ENCODE results near the gene NDUFA12.

DNA sequence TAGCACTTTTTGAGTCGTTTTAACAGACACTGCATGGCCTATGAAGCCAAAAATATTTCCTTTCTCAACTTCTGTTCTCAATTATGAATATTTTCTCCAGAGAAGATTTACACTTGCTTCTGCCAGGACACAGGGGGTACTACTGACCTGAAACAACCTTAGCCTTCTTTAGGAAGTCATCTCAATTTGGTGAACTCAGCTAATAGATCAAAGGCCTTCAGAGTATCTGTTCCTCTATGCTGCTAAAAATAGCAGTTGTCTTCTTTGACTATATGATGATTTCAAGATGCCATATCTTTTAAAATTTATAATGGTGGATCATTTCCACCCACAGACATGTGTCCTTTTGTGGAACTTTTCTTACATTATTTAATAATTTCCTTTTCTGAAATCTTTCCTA lies 14.0 kb upstream of the NDUFA12 start:
- TF ChIP-seq, protein P1, sequence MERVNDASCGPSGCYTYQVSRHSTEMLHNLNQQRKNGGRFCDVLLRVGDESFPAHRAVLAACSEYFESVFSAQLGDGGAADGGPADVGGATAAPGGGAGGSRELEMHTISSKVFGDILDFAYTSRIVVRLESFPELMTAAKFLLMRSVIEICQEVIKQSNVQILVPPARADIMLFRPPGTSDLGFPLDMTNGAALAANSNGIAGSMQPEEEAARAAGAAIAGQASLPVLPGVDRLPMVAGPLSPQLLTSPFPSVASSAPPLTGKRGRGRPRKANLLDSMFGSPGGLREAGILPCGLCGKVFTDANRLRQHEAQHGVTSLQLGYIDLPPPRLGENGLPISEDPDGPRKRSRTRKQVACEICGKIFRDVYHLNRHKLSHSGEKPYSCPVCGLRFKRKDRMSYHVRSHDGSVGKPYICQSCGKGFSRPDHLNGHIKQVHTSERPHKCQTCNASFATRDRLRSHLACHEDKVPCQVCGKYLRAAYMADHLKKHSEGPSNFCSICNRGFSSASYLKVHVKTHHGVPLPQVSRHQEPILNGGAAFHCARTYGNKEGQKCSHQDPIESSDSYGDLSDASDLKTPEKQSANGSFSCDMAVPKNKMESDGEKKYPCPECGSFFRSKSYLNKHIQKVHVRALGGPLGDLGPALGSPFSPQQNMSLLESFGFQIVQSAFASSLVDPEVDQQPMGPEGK (CRISPR knock-in tag; IDR thresholded peaks at IDR 0.05; ENCODE audit: borderline replicate concordance) = no peak
- TF ChIP-seq, protein P2, sequence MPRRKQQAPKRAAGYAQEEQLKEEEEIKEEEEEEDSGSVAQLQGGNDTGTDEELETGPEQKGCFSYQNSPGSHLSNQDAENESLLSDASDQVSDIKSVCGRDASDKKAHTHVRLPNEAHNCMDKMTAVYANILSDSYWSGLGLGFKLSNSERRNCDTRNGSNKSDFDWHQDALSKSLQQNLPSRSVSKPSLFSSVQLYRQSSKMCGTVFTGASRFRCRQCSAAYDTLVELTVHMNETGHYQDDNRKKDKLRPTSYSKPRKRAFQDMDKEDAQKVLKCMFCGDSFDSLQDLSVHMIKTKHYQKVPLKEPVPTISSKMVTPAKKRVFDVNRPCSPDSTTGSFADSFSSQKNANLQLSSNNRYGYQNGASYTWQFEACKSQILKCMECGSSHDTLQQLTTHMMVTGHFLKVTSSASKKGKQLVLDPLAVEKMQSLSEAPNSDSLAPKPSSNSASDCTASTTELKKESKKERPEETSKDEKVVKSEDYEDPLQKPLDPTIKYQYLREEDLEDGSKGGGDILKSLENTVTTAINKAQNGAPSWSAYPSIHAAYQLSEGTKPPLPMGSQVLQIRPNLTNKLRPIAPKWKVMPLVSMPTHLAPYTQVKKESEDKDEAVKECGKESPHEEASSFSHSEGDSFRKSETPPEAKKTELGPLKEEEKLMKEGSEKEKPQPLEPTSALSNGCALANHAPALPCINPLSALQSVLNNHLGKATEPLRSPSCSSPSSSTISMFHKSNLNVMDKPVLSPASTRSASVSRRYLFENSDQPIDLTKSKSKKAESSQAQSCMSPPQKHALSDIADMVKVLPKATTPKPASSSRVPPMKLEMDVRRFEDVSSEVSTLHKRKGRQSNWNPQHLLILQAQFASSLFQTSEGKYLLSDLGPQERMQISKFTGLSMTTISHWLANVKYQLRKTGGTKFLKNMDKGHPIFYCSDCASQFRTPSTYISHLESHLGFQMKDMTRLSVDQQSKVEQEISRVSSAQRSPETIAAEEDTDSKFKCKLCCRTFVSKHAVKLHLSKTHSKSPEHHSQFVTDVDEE (CRISPR knock-in tag; IDR thresholded peaks at IDR 0.05) = no peak
- TF ChIP-seq ZNF70 (CRISPR knock-in tag; IDR thresholded peaks at IDR 0.05) (no peak), RARB (CRISPR knock-in tag; IDR thresholded peaks at IDR 0.05) (no peak), SNAI2 (CRISPR knock-in tag; IDR thresholded peaks at IDR 0.05) (no peak), ARNTL (CRISPR knock-in tag; IDR thresholded peaks at IDR 0.05; ENCODE audit: borderline replicate concordance, low read depth) (no peak), ZC3H10 (CRISPR knock-in tag; IDR thresholded peaks at IDR 0.05) (no peak), CSDC2 (CRISPR knock-in tag; IDR thresholded peaks at IDR 0.05) (no peak), ZNF8 (CRISPR knock-in tag; IDR thresholded peaks at IDR 0.05) (no peak), BACH2 (CRISPR knock-in tag; IDR thresholded peaks at IDR 0.05; ENCODE audit: borderline replicate concordance) (no peak)
- TF ChIP-seq, protein P3, sequence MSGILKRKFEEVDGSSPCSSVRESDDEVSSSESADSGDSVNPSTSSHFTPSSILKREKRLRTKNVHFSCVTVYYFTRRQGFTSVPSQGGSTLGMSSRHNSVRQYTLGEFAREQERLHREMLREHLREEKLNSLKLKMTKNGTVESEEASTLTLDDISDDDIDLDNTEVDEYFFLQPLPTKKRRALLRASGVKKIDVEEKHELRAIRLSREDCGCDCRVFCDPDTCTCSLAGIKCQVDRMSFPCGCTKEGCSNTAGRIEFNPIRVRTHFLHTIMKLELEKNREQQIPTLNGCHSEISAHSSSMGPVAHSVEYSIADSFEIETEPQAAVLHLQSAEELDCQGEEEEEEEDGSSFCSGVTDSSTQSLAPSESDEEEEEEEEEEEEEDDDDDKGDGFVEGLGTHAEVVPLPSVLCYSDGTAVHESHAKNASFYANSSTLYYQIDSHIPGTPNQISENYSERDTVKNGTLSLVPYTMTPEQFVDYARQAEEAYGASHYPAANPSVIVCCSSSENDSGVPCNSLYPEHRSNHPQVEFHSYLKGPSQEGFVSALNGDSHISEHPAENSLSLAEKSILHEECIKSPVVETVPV (CRISPR knock-in tag; IDR thresholded peaks at IDR 0.05) = no peak
- TF ChIP-seq, protein P4, sequence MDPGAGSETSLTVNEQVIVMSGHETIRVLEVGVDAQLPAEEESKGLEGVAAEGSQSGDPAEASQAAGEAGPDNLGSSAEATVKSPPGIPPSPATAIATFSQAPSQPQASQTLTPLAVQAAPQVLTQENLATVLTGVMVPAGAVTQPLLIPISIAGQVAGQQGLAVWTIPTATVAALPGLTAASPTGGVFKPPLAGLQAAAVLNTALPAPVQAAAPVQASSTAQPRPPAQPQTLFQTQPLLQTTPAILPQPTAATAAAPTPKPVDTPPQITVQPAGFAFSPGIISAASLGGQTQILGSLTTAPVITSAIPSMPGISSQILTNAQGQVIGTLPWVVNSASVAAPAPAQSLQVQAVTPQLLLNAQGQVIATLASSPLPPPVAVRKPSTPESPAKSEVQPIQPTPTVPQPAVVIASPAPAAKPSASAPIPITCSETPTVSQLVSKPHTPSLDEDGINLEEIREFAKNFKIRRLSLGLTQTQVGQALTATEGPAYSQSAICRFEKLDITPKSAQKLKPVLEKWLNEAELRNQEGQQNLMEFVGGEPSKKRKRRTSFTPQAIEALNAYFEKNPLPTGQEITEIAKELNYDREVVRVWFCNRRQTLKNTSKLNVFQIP (CRISPR knock-in tag; IDR thresholded peaks at IDR 0.05; ENCODE audit: borderline replicate concordance, low read depth) = no peak

Data from SK-N-SH treated with all-trans-retinoic acid at 6 μM for 48 hours (cell line).